ENCODE measurements around the gene CAMK2G.

- TF ChIP-seq CTCF (IDR thresholded peaks at IDR 0.05 in 4 of 5, conservative IDR thresholded peaks at IDR 0.05 in 1 of 5) (no peak), POLR2A (IDR thresholded peaks at IDR 0.05) (no peak)
Measured at GRCh38 chr10:73914036-73914435, 39.7 kb upstream of the CAMK2G start.
